Activated CD4-positive, alpha-beta T cell treated with anti-CD3 and anti-CD28 coated beads, Interleukin-2, amount 50 U/mL, for 1 hour (primary cell): ENCODE results near the gene SCIMP.
"Not testable (repeated sequence)": the region's sequence is repeated elsewhere in the genome, so short reads cannot be mapped to it uniquely, and the experiment has no call there.

Source experiments
- DNase-seq: peaks from one replicate; pipeline ENCODE4 v3.0.0-alpha.2; 2020

Gene SCIMP

DNA sequence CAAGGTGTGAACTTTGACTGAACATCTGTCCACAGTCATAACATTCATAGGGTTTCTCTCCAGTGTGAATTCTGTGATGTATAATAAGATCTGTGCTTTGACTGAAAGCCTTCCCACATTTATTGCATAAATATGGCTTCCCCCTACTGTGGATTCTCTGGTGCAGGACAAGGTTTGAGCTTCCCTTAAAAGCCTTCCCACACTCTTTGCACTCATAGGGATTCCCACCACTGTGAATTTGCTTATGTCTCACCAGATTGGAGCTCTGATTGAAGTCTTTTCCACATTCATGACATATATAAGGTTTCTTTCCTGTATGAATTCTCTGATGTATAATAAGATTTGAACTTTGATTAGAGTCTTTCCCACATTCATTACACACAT lies 51.3 kb downstream of the SCIMP start:
- no peak for DNase-seq

DNA sequence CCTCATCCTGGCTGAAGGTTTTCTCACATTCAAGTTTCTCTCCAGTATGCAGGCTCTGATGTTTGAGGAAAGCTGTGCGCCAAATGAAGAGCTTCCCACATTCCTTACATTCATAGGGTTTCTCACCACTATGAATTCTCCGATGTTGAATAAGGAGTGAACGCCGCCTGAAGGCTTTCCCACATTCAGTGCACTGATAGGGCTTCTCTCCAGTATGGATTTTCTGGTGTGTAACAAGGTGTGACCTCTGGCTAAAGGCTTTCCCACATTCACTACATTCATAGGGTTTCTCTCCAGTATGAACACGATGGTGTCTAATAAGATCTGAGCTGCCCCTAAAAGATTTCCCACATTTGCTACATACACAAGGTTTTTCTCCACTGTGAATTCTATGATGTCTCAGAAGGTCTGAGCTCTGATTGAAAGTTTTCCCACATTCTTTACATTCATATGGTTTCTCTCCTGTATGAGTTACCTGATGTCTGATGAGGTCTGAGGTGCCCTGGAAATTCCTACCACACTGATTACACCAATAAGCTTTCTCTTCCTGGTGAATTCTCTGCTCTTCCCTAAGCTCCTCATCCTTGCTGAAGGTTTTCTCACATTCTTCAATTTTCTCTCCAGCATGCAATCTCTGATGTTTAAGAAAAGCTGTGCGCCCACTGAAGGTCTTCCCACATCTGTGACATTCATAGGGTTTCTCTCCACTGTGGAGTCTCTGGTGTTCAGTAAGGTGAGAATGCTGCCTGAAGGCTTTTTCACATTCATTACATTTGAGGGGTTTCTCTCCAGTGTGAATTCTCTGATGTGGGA lies 51.9 kb downstream of the SCIMP start:
- no peak for DNase-seq

DNA sequence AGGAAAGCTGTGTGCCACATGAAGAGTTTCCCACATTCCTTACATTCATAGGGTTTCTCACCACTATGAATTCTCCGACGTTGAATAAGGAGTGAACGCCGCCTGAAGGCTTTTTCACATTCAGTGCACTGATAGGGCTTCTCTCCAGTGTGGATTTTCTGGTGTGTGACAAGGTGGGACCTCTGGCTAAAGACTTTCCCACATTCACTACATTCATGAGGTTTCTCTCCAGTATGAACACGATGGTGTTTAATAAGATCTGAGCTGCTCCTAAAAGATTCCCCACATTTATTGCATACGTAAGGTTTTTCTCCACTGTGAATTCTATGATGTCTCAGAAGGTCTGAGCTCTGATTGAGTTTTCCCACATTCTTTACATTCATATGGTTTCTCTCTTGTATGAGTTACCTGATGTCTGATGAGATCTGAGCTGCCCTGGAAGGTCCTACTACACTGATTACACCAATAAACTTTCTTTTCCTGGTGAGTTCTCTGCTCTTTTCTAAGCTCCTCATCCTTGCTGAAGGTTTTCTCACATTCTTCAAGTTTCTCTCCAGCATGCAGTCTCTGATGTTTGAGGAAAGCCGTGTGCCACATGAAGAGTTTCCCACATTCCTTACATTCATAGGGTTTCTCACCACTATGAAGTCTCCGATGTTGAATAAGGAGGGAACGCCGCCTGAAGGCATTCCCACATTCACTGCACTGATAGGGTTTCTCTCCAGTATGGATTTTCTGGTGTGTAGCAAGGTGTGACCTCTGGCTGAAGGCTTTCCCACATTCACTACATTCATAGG lies 53.0 kb downstream of the SCIMP start:
- DNase-seq: no peak

DNA sequence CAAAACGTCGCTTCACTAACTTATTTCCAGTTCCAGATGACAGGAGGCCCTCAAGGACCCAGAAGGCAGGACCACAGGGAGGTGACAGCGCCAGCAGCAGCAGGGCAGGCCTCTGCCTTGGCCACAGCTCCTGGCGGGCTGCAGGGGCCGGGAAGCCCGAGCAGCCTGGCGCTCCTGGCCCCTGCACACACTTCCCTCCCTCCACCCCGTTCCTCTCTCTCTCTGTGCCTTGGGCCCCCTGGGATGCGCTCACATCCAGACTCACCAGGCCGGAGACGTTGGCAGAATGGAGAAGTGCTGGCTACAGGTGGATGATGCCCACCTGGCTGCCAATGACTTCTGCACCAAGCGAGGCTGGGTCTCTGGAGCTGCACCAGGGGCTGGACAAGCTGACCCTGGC lies 55.7 kb downstream of the SCIMP start:
- DNase-seq: no peak

DNA sequence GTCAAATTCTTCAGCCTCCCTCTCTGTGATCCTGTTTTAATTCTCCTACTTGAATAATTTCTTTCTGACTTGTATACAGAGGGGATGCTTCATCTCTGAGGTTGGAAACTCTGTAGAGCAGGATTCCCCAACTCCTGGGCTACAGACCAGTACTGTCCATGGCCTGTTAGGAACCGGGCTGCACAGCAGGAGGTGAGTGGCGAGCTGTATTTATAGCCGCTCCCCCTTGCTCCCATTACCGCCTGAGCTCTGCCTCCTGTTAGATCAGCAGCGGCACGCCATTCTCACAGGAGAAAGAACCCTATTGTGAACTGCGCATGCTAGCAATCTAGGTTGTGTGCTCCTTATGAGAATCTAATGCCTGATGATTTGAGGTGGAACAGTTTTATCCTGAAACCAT lies 59.6 kb downstream of the SCIMP start:
- not testable (repeated sequence) for DNase-seq

DNA sequence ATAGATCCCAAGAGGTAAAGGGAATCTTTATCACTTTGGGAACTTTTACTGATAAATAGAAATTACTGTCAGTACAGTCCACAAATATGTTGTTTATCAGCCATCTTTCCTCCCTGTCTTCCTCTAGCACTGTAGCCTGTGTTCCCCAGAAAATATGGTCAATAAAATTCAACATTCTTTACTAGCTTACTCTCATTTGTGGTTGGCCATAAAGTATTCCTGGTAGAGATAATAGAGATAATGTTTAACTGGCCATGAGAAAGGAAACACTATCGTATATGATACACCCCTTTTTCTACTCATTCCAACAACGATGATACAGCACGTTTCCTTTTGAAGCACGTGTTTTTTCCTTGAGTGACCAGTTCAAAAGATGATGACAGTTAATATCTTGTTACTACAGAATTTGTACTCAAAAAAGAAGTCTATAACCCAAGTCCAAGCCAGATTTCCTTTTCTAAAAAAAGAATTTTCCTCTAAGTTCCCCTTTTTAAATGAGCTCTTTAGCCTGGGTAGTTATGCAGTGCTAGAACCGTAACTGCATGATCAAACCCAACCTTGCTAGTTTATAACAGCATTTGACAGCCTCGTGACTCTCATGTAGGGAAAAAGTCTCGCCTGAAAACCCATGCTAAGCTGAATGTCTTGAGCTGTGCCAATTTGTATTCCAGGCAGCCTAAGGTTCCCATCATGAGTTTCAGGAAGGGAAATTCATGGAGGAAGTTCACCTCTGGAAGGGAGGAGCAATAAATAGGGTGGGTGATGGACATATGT lies 68.7 kb downstream of the SCIMP start:
- DNase-seq: not testable (repeated sequence)

DNA sequence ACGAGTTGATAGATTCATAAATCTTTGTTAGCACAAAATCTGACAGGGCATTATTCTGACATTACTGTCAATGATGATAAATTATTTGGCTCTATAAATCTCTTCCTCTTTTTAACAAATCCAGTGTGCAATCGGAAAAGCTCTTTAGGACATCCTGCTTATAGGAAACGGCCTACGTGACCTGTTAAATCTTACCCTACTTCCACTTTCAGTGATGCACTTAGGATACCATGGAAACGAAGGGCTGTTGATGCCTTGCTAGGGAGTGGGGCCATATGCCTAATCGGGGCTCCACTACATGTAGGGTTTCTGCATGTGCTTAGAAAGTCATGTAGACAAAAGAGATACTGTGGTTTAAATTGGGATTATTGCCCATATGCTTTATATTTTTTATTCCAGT lies 70.2 kb downstream of the SCIMP start:
- no peak for DNase-seq

DNA sequence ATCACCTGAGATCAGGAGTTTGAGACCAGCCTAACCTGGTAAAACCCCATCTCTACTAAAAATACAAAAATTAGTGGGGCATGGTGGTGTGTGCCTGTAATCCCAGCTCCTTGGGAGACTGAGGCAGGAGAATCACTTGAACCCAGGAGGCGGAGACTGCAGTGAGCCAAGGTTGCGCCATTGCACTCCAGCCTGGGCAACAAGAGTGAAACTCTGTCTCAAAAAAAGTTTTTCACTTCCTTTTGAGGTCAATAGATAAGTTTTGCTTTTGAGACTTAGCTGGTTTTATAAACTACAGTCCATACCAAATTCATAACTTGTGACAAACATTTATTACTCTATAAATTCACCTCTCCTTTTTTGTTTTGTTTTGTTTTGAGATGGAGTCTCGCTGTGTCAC lies 72.9 kb downstream of the SCIMP start:
- DNase-seq: not testable (repeated sequence)

DNA sequence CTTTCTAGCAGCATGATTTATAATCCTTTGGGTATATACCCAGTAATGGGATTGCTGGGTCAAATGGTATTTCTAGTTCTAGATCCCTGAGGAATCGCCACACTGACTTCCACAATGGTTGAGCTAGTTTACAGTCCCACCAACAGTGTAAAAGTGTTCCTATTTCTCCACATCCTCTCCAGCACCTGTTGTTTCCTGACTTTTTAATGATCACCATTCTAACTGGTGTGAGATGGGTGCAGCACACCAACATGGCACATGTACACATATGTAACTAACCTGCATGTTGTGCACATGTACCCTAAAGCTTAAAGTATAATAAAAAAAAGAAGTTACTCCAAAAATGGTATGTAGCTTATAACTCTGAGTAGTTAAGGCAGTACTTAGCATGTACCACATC lies 74.0 kb downstream of the SCIMP start:
- not testable (repeated sequence) for DNase-seq
